Heart right ventricle (tissue), 16 donors: ENCODE measurements around the gene FCHO1. TPM values are rescaled to one million over a fixed set of nuclear protein-coding genes. Genes with fewer than 3 reads are reported as not detected.
A peak's percentile ranks its signal among the peaks of the same experiment; 100 is the strongest.

Experiments used
- ATAC-seq, 8 donors: fragments of 200-7000 bp; cut with Tn5 transposase; one replicate each; pipeline ENCODE4 v1.9.1; 2020; ENCODE audit warnings: mild to moderate bottlenecking in 8 of 8, moderate library complexity in 8 of 8, moderate number of reproducible peaks in 1 of 8
- DNase-seq, 2 donors: peaks; one replicate each; pipeline ENCODE4 v3.0.0-alpha.2; 2020
- H3K27ac ChIP-seq, 10 donors: fragments of 200-600 bp; sonication (generic) in 2 of 10; one replicate each; pipeline versions ENCODE4 v1.5.0 to v1.8.0; 2020 to 2022; ENCODE audit warnings: mild to moderate bottlenecking in 3 of 10
- H3K27me3 ChIP-seq, 7 donors: fragments of 200-600 bp; one replicate each; pipeline ENCODE4 v1.8.0; 2021 to 2022; ENCODE audit warnings: mild to moderate bottlenecking in 2 of 7
- H3K36me3 ChIP-seq, 9 donors: fragments of 200-600 bp; sonication (generic) in 1 of 9; one replicate each; pipeline versions ENCODE4 v1.5.0 to v1.8.0; 2020 to 2022; ENCODE audit warnings: mild to moderate bottlenecking in 2 of 9
- H3K4me1 ChIP-seq, 9 donors: fragments of 200-600 bp; sonication (generic) in 1 of 9; one replicate each; pipeline versions ENCODE4 v1.5.0 to v1.8.0; 2020 to 2022; ENCODE audit warnings: mild to moderate bottlenecking in 4 of 9
- H3K4me3 ChIP-seq, 10 donors: fragments of 200-600 bp; sonication (generic) in 2 of 10; one replicate each; pipeline versions ENCODE4 v1.5.0 to v1.8.0; 2020 to 2022; ENCODE audit warnings: mild to moderate bottlenecking in 7 of 10, moderate library complexity in 2 of 10
- H3K9me3 ChIP-seq, 11 donors: fragments of 200-600 bp in 10 of 11; sonication (generic) in 2 of 11; one replicate each; pipeline versions ENCODE4 v1.5.0 to v1.8.0; 2013 to 2022; ENCODE audit warnings: mild to moderate bottlenecking in 2 of 11, control low read depth in 1 of 11, moderate library complexity in 1 of 11
- CTCF ChIP-seq, 9 donors: fragments of 200-600 bp; sonication (generic) in 2 of 9; IDR thresholded peaks; one replicate each; pipeline versions ENCODE4 v1.5.0 to v1.8.0; 2021 to 2022; ENCODE audit warnings: antibody characterized with exemption in 9 of 9, mild to moderate bottlenecking in 5 of 9, moderate library complexity in 1 of 9
- WGBS, 2 donors: extraction: QIAGEN DNeasy Blood & Tissue Kit; methylation state at CpG; one replicate each; pipeline ENCODE4 v1.1.7; 2013; ENCODE audit warnings: inconsistent platforms in 1 of 2; 5-methylcytosine and 5-hydroxymethylcytosine counted together
- intact Hi-C, 10 donors: fragments of 100-400 bp; cut with DNase I; formaldehyde crosslinking; loops; one replicate each; pipeline versions ENCODE4 v1.11.1 to v1.14.2; 2022
- polyA plus RNA-seq, 2 donors: library from polyadenylated mRNA; stranded (reverse); fragments of 200-250 nt; gene quantifications; one replicate each; pipeline ENCODE4 v1.2.3, GENCODE V29; 2013
- total RNA-seq, 10 donors: library from RNA; stranded (reverse); fragmentation: NEBNext Ultra II Directional in 3 of 10; extraction: Animal tissue kit (Norgen Biotek cat#: 25700) in 3 of 10; gene quantifications; one replicate each; pipeline versions ENCODE4 v1.2.1 to v1.2.4, GENCODE V29; 2021 to 2023
- donor health status: Arrhythmogenic right ventricular cardiomyopathy.
- donor health status: ischemic (EF 13 %, LVEDD 7.1; RV severe dilation, severe dysfunction).
- donor health status: healthy with polysubstance abuse.
- donor health status: DM: no; HTN: yes; CAD: no.
- donor health status: DM: no; HTN: no; CAD: no.
- donor health status: ischemic (EF 25% LVEDD 6.9; RV normal size, moderate dysfunction).
- donor health status: ischemic (EF 25% LVEDD 5.7; RV mildly dilated, moderate dysfunction).
- donor health status: healthy.
- donor health status: DM: yes; HTN: yes; CAD: no.
- donor health status: Ischemic cardiomyopathy.
- donor health status: ischemic (EF 35%, LVEDD 5.7; RV mildly dilated, moderate dysfunction).
- donor health status: nonischemic (EF 11% LVEDD 7.7; RV severe dilation, severe dysfunction).
- donor health status: DM: yes; HTN: yes; CAD: no.
- donor health status: PGD.
- donor health status: ischemic (EF 29% LVEDD 5.4; RV normal size, mild dysfunction).
- donor health status: nonischemic (EF 23%, LVEDD 6.1; RV moderate dilation, normal function).

The FCHO1 gene
- total and polyA plus RNA-seq, 12 donors, result 0.21 to 2.6 (median 0.73) TPM

GRCh38 chr19:17747205-17748098 is 3.8 kb upstream of the FCHO1 start:
- no peaks in the 10 kb centered on the region for H3K9me3 ChIP-seq
- peak; percentile 89 to 91 for DNase-seq
- TF ChIP-seq CTCF (IDR thresholded peaks at IDR 0.05), result no peak
- WGBS, 2 donors, result 7% methylated on average over 57 to 73 of the region's 75 CpGs
- H3K36me3 ChIP-seq, result no peaks in the 10 kb centered on the region
- H3K4me3 ChIP-seq, result peak overlapping the region in 9 of 10 donors; percentile 14 to 63 (median 45)
- peak overlapping the region in 1 of 10 donors; percentile 64 for H3K27ac ChIP-seq
- peak; percentile 97 to 99 (median 99) for ATAC-seq
- intact Hi-C loops, result loop anchor here in 1 of 10 donors (10.0 kb wide), 1 partner anchor 143 kb away; no protein-coding TSS in a partner anchor
- H3K4me1 ChIP-seq, result peaks cover 0 to 32% (median 10%) of the 10 kb centered on the region in 9 donors
- H3K27me3 ChIP-seq, result peaks cover 0 to 6% (median 0%) of the 10 kb centered on the region in 7 donors

- peaks cover 0 to 35% (median 10%) of the 10 kb centered on the region in 9 donors for H3K4me1 ChIP-seq
- H3K27me3 ChIP-seq, result no peaks in the 10 kb centered on the region
- no peak overlapping the region for H3K27ac ChIP-seq
- H3K4me3 ChIP-seq, result no peak overlapping the region
- ATAC-seq (no peak), DNase-seq (no peak)
- intact Hi-C loops, result loop anchor here in 1 of 10 donors (10.0 kb wide), 1 partner anchor 144 kb away; no protein-coding TSS in a partner anchor
- H3K36me3 ChIP-seq, result no peaks in the 10 kb centered on the region
- WGBS, 2 donors, result 72 to 79% methylated on average over 6 of the region's 6 CpGs
- no peak for TF ChIP-seq CTCF (IDR thresholded peaks at IDR 0.05)
- no peaks in the 10 kb centered on the region for H3K9me3 ChIP-seq
Observed at GRCh38 chr19:17748884-17749638, 2.2 kb upstream of the FCHO1 start.

GRCh38 chr19:17749912-17750317 is 1.4 kb upstream of the FCHO1 start:
- Histone ChIP-seq H3K4me1 (peaks cover 0 to 44% (median 10%) of the 10 kb centered on the region in 9 donors), H3K27ac (peak overlapping the region in 2 of 10 donors; percentile 36 to 66), H3K36me3 (no peaks in the 10 kb centered on the region), H3K4me3 (peak overlapping the region in 1 of 10 donors; percentile 55), H3K9me3 (no peaks in the 10 kb centered on the region), H3K27me3 (peaks cover 0 to 8% (median 0%) of the 10 kb centered on the region in 7 donors)
- intact Hi-C loops, result loop anchor here in 1 of 10 donors (10.0 kb wide), 1 partner anchor 145 kb away; no protein-coding TSS in a partner anchor
- TF ChIP-seq CTCF (IDR thresholded peaks at IDR 0.05), result no peak
- DNase-seq (no peak), ATAC-seq (no peak)
- WGBS, 2 donors, result 15 to 19% methylated on average over 8 of the region's 8 CpGs

- ATAC-seq, result no peak
- Histone ChIP-seq H3K4me1 (peaks cover 0 to 50% (median 8%) of the 10 kb centered on the region in 9 donors), H3K36me3 (no peaks in the 10 kb centered on the region), H3K4me3 (peak overlapping the region in 3 of 10 donors; percentile 10 to 55 (median 17)), H3K9me3 (no peaks in the 10 kb centered on the region), H3K27ac (peak overlapping the region in 1 of 10 donors; percentile 87), H3K27me3 (peaks cover 0 to 8% (median 0%) of the 10 kb centered on the region in 7 donors)
- TF ChIP-seq CTCF (IDR thresholded peaks at IDR 0.05), result no peak
- 66 to 77% methylated on average over 2 of the region's 2 CpGs for WGBS, 2 donors
- no peak for DNase-seq
- intact Hi-C loops, result no loop called here
Observed at GRCh38 chr19:17751912-17752273, 616 bp downstream of the FCHO1 start.
